ENCODE data around the gene ARRDC2. TPM values are rescaled to one million over a fixed set of nuclear protein-coding genes. Genes with fewer than 3 reads are reported as not detected.
"Not testable (repeated sequence)": the region's sequence is repeated elsewhere in the genome, so short reads cannot be mapped to it uniquely, and the experiment has no call there.

The ARRDC2 gene
- total RNA-seq, 3 donors from 2014 or later (not counting 1 experiment from before 2014, with no cell fraction given) = 110 to 131 (median 121) TPM

DNA sequence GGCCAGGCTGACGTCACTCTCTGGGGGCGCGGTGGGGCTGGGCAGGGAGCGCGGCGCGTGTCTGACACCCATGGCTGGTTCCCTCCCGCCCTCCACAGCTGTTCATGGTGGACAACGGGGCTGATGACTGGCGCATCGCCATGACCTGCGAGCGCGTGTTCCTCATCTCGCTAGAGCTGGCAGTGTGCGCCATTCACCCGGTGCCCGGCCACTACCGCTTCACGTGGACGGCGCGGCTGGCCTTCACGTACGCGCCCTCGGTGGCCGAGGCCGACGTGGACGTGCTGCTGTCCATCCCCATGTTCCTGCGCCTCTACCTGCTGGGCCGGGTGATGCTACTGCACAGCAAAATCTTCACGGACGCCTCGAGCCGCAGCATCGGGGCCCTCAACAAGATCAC is 26.4 kb upstream of the ARRDC2 start:
- H3K4me1 ChIP-seq (ENCODE audit: control insufficient read depth, insufficient read depth, low read length) = peaks cover 5% of the 10 kb centered on the region
- intact Hi-C loops (cut with micrococcal nuclease) = no loop called here
- H3K27ac ChIP-seq (ENCODE audit: low read length) = no peak overlapping the region
- no peaks in the 10 kb centered on the region for H3K27me3 ChIP-seq (ENCODE audit: control insufficient read depth, insufficient read depth, low read length)
- no peaks in the 10 kb centered on the region for H3K9me3 ChIP-seq (ENCODE audit: control insufficient read depth, insufficient read depth, low read length)
- no peak overlapping the region for H3K4me3 Mint-ChIP-seq
- no peak overlapping the region for H3K27ac Mint-ChIP-seq
- no peaks in the 10 kb centered on the region for H3K27me3 Mint-ChIP-seq (ENCODE audit: low read depth in 2 of 2)
- DNase-seq (no peak), ATAC-seq (no peak)
- TF ChIP-seq, protein P1, sequence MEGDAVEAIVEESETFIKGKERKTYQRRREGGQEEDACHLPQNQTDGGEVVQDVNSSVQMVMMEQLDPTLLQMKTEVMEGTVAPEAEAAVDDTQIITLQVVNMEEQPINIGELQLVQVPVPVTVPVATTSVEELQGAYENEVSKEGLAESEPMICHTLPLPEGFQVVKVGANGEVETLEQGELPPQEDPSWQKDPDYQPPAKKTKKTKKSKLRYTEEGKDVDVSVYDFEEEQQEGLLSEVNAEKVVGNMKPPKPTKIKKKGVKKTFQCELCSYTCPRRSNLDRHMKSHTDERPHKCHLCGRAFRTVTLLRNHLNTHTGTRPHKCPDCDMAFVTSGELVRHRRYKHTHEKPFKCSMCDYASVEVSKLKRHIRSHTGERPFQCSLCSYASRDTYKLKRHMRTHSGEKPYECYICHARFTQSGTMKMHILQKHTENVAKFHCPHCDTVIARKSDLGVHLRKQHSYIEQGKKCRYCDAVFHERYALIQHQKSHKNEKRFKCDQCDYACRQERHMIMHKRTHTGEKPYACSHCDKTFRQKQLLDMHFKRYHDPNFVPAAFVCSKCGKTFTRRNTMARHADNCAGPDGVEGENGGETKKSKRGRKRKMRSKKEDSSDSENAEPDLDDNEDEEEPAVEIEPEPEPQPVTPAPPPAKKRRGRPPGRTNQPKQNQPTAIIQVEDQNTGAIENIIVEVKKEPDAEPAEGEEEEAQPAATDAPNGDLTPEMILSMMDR (IDR thresholded peaks at IDR 0.05) = no peak
- H3K4me3 ChIP-seq (ENCODE audit: low read length) = no peak overlapping the region
- no peaks in the 10 kb centered on the region for H3K36me3 Mint-ChIP-seq
- H3K36me3 ChIP-seq (ENCODE audit: control insufficient read depth, insufficient read depth, low read length) = no peaks in the 10 kb centered on the region
- H3K9me3 Mint-ChIP-seq = no peaks in the 10 kb centered on the region
- WGBS (ENCODE audit: insufficient coverage) = 95% methylated on average over 38 of the region's 38 CpGs
- H3K4me1 Mint-ChIP-seq = no peaks in the 10 kb centered on the region

DNA sequence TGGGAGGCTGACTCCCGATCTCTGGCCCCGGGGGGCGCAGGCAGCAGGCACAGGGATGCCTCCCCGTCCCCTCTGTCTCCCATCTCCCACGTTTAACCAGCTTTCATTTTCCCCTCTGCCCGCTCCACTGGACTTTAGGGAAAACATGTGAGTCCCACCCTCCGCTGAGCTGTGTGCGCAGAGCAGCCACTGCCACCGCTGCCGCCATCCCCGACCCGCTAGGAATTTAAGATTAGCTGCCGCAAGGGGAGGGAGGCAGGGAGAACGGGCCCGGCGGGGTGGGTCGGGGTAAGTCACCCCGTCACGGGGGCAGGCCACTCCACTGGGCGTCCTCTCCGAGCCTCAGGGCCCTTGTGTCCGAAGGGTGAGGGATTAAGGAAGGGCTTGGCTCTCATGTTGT is 25.5 kb upstream of the ARRDC2 start:
- Mint-ChIP-seq H3K27me3 (ENCODE audit: low read depth in 2 of 2) (no peaks in the 10 kb centered on the region), H3K9me3 (no peaks in the 10 kb centered on the region), H3K4me1 (no peaks in the 10 kb centered on the region), H3K27ac (no peak overlapping the region), H3K4me3 (no peak overlapping the region), H3K36me3 (no peaks in the 10 kb centered on the region)
- ATAC-seq (no peak), DNase-seq (no peak)
- Histone ChIP-seq H3K27ac (ENCODE audit: low read length) (no peak overlapping the region), H3K36me3 (ENCODE audit: control insufficient read depth, insufficient read depth, low read length) (no peaks in the 10 kb centered on the region), H3K4me3 (ENCODE audit: low read length) (no peak overlapping the region), H3K9me3 (ENCODE audit: control insufficient read depth, insufficient read depth, low read length) (no peaks in the 10 kb centered on the region), H3K4me1 (ENCODE audit: control insufficient read depth, insufficient read depth, low read length) (peaks cover 5% of the 10 kb centered on the region), H3K27me3 (ENCODE audit: control insufficient read depth, insufficient read depth, low read length) (no peaks in the 10 kb centered on the region)
- TF ChIP-seq, protein P1 (IDR thresholded peaks at IDR 0.05) = no peak
- intact Hi-C loops (cut with micrococcal nuclease) = no loop called here
- WGBS (ENCODE audit: insufficient coverage) = 95% methylated on average over 22 of the region's 22 CpGs

DNA sequence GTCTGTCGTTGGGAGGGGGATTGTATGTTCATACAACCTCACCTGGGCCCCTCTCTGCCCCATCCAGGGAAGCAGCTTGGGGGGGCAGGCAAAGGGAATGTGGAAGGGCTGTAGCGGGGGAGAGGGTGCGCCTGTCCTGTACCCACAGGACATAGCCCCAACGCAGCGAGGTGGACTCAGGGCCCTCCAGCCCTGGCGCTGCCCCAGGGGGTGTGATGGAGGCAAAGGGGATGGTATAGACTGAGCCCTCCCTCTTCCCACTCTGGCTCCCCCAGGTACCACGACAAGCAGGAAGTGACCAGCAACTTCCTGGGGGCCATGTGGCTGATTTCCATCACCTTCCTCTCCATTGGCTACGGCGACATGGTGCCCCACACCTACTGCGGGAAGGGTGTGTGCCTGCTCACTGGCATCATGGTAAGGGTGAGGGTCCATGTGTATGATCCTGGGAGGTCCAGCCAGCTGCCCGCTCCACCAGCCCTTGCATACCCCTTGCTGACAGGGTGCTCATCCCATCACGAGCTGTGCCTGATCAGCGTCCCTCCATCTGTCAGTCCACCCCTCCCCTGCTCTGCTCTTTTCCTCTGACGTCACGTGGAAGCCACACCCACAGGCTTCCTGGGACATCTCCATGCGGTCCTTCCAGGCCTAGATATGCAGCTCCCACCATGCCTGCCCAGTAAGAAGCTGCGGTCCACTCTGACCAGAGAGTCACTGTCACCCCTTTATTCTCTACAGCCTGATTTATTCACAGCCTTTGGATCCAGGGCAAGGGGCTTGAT is 22.7 kb upstream of the ARRDC2 start:
- no peak overlapping the region for H3K27ac ChIP-seq (ENCODE audit: low read length)
- Mint-ChIP-seq H3K27me3 (ENCODE audit: low read depth in 2 of 2) (no peaks in the 10 kb centered on the region), H3K4me3 (no peak overlapping the region), H3K9me3 (no peaks in the 10 kb centered on the region), H3K27ac (no peak overlapping the region), H3K36me3 (no peaks in the 10 kb centered on the region), H3K4me1 (no peaks in the 10 kb centered on the region)
- TF ChIP-seq, protein P1 (IDR thresholded peaks at IDR 0.05) = no peak
- ATAC-seq (no peak), DNase-seq (no peak)
- no peak overlapping the region for H3K4me3 ChIP-seq (ENCODE audit: low read length)
- no peaks in the 10 kb centered on the region for H3K9me3 ChIP-seq (ENCODE audit: control insufficient read depth, insufficient read depth, low read length)
- intact Hi-C loops (cut with micrococcal nuclease) = no loop called here
- no peaks in the 10 kb centered on the region for H3K4me1 ChIP-seq (ENCODE audit: control insufficient read depth, insufficient read depth, low read length)
- no peaks in the 10 kb centered on the region for H3K27me3 ChIP-seq (ENCODE audit: control insufficient read depth, insufficient read depth, low read length)
- 80% methylated on average over 15 of the region's 17 CpGs for WGBS (ENCODE audit: insufficient coverage)
- no peaks in the 10 kb centered on the region for H3K36me3 ChIP-seq (ENCODE audit: control insufficient read depth, insufficient read depth, low read length)

DNA sequence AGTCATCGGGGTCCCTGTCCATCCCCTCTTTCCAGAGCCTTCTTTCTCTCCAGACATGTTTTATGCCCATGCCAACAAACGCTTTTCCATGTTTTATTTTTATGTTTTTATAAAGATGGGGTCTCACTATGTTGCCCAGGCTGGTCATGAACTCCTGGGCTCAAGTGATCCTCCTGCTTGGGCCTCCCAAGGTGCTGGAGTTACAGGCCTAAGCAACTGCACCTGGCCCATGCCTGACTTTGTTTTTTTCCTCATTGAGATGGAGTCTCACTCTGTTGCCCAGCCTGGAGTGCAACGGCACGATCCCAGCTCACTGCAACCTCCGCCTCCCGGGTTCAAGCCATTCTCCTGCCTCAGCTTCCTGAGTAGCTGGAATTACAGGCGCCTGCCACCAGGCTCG is 21.4 kb upstream of the ARRDC2 start:
- 87% methylated on average over 8 of the region's 8 CpGs for WGBS (ENCODE audit: insufficient coverage)
- H3K27ac Mint-ChIP-seq; ATAC-seq; H3K36me3 Mint-ChIP-seq; intact Hi-C loops (cut with micrococcal nuclease); H3K36me3 ChIP-seq (ENCODE audit: control insufficient read depth, insufficient read depth, low read length); H3K4me3 ChIP-seq (ENCODE audit: low read length); H3K4me1 Mint-ChIP-seq; H3K4me3 Mint-ChIP-seq; H3K27me3 Mint-ChIP-seq (ENCODE audit: low read depth in 2 of 2); DNase-seq; H3K27ac ChIP-seq (ENCODE audit: low read length); H3K9me3 ChIP-seq (ENCODE audit: control insufficient read depth, insufficient read depth, low read length); H3K27me3 ChIP-seq (ENCODE audit: control insufficient read depth, insufficient read depth, low read length); H3K9me3 Mint-ChIP-seq; H3K4me1 ChIP-seq (ENCODE audit: control insufficient read depth, insufficient read depth, low read length): not testable (repeated sequence)
